Parathyroid adenoma (tissue), 2 donors: ENCODE data around the gene SLC25A14.
"Not testable (repeated sequence)": the region's sequence is repeated elsewhere in the genome, so short reads cannot be mapped to it uniquely, and the experiment has no call there.

ENCODE experiments used
- H2AFZ ChIP-seq: fragments of 300-600 bp; sonication (generic); one replicate; pipeline ENCODE4 v1.7.0; 2017; ENCODE audit warnings: antibody characterized with exemption, mild to moderate bottlenecking
- H3K27ac ChIP-seq: fragments of 300-600 bp; sonication (generic); one replicate; pipeline ENCODE4 v1.7.0; 2017
- H3K27me3 ChIP-seq: fragments of 300-600 bp; sonication (generic); one replicate; pipeline ENCODE4 v1.7.0; 2017; ENCODE audit warnings: low read length; ENCODE audit not compliant: control insufficient read depth, insufficient read depth
- H3K36me3 ChIP-seq: fragments of 300-600 bp; sonication (generic); one replicate; pipeline ENCODE4 v1.7.0; 2017; ENCODE audit warnings: low read length; ENCODE audit not compliant: control insufficient read depth, insufficient read depth
- H3K4me1 ChIP-seq: fragments of 300-600 bp; sonication (generic); one replicate; pipeline ENCODE4 v1.7.0; 2017; ENCODE audit warnings: control low read depth
- H3K4me2 ChIP-seq: fragments of 300-600 bp; sonication (generic); one replicate; pipeline ENCODE4 v1.7.0; 2017; ENCODE audit warnings: low read length
- H3K4me3 ChIP-seq: fragments of 300-600 bp; sonication (generic); one replicate; pipeline ENCODE4 v1.7.0; 2017; ENCODE audit warnings: low read depth, low read length
- H3K79me2 ChIP-seq: fragments of 300-600 bp; sonication (generic); one replicate; pipeline ENCODE4 v1.7.0; 2017; ENCODE audit warnings: control low read depth
- H3K9ac ChIP-seq: fragments of 300-600 bp; sonication (generic); one replicate; pipeline ENCODE4 v1.7.0; 2017; ENCODE audit warnings: mild to moderate bottlenecking
- H3K9me3 ChIP-seq: fragments of 300-600 bp; sonication (generic); one replicate; pipeline ENCODE4 v1.7.0; 2017; ENCODE audit warnings: low read length; ENCODE audit not compliant: control insufficient read depth
- CTCF ChIP-seq: fragments of 300-600 bp; sonication (generic); IDR thresholded peaks from one replicate; pipeline ENCODE4 v1.7.0; 2017; ENCODE audit warnings: antibody characterized with exemption, mild to moderate bottlenecking
- donor health status: primary hyperparathyroidism.

The SLC25A14 gene

GRCh38 chrX:130299279-130300009 lies 40.3 kb upstream of the SLC25A14 start:
- Histone ChIP-seq H3K9me3 (no peaks in the 10 kb centered on the region), H2AFZ (no peak overlapping the region), H3K36me3 (no peaks in the 10 kb centered on the region), H3K79me2 (no peaks in the 10 kb centered on the region), H3K27me3 (no peaks in the 10 kb centered on the region), H3K27ac (no peak overlapping the region), H3K4me3 (no peak overlapping the region), H3K4me1 (no peaks in the 10 kb centered on the region), H3K9ac (no peak overlapping the region), H3K4me2 (no peak overlapping the region)
- TF ChIP-seq CTCF, result no peak

- TF ChIP-seq CTCF, result no peak
- no peaks in the 10 kb centered on the region for H3K4me1 ChIP-seq
- no peak overlapping the region for H3K4me3 ChIP-seq
- H3K79me2 ChIP-seq, result no peaks in the 10 kb centered on the region
- no peak overlapping the region for H2AFZ ChIP-seq
- no peak overlapping the region for H3K27ac ChIP-seq
- H3K36me3 ChIP-seq, result no peaks in the 10 kb centered on the region
- H3K27me3 ChIP-seq, result no peaks in the 10 kb centered on the region
- no peaks in the 10 kb centered on the region for H3K9me3 ChIP-seq
- no peak overlapping the region for H3K9ac ChIP-seq
- H3K4me2 ChIP-seq, result no peak overlapping the region
Observed at GRCh38 chrX:130300010-130300282, 39.8 kb upstream of the SLC25A14 start.

DNA sequence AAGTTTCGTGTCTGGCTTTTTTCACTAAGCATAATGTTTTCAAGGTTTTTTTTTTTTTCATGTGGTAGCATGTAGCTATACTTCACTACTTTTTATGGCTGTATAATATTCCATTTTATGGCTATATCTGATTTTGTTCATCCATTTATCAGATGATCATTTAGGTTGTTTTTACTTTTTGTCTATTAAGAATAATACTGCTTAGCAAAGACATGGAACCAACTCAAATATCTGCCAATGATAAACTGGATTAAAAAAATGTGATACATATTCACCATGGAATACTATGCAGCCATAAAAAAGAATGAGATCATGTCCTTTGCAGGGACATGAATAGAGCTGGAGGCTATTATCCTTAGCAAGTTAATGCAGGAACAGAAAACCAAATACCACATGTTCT lies 38.3 kb upstream of the SLC25A14 start:
- Histone ChIP-seq H3K4me1 (no peaks in the 10 kb centered on the region), H3K9ac (no peak overlapping the region), H3K4me2 (no peak overlapping the region), H3K9me3 (no peaks in the 10 kb centered on the region), H3K36me3 (no peaks in the 10 kb centered on the region), H3K27me3 (no peaks in the 10 kb centered on the region), H3K27ac (no peak overlapping the region), H2AFZ (no peak overlapping the region), H3K79me2 (no peaks in the 10 kb centered on the region), H3K4me3 (no peak overlapping the region)
- no peak for TF ChIP-seq CTCF

GRCh38 chrX:130301977-130302376 lies 37.7 kb upstream of the SLC25A14 start:
- Histone ChIP-seq H3K79me2 (no peaks in the 10 kb centered on the region), H3K4me1 (no peaks in the 10 kb centered on the region), H3K9ac (no peak overlapping the region), H3K4me2 (no peak overlapping the region), H3K27me3 (no peaks in the 10 kb centered on the region), H2AFZ (no peak overlapping the region), H3K4me3 (no peak overlapping the region), H3K9me3 (no peaks in the 10 kb centered on the region), H3K27ac (no peak overlapping the region), H3K36me3 (no peaks in the 10 kb centered on the region)
- no peak for TF ChIP-seq CTCF

DNA sequence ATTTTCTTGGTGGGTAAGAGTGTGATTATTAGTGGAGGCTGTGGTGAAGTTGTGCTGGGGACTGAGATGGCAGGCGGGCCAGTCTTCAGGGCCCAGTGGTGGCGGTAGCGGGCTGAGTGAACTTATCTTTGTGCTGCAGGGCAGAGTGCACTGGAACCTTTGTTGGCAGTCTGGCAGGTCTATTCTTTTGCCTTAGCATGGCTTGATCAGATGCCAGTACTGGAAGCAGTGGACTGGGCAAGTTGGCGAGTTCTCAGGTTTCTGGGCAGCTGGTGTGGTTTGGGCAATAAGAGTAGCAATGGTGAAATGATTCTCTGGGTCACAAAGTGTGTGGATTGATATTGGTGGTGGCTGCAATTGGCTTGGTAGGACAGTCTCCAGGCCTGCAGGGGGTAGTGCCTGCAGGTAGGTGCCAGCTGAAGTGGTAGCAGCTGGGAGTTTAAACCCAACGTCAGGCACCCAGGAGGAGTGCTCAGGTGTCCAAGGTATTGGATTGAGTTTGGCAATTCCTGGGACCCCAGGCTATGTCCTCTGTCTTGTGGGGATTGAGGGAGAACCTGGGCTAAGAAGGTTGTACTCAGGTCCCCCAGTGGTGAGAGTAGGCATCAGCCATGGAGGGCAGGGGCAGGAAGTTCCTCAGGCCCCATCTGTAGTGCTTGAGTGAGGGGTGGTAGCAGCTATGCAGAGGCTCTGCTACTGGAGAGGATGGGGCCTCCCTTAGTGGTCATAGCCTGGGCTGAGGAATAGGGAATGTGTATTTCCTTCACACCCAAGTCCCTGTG lies 34.9 kb upstream of the SLC25A14 start:
- no peaks in the 10 kb centered on the region for H3K79me2 ChIP-seq
- no peak overlapping the region for H3K4me2 ChIP-seq
- H3K4me3 ChIP-seq, result no peak overlapping the region
- H3K9me3 ChIP-seq, result no peaks in the 10 kb centered on the region
- TF ChIP-seq CTCF, result no peak
- H3K27me3 ChIP-seq, result no peaks in the 10 kb centered on the region
- no peak overlapping the region for H2AFZ ChIP-seq
- no peak overlapping the region for H3K27ac ChIP-seq
- no peak overlapping the region for H3K9ac ChIP-seq
- H3K36me3 ChIP-seq, result no peaks in the 10 kb centered on the region
- no peaks in the 10 kb centered on the region for H3K4me1 ChIP-seq

GRCh38 chrX:130319886-130320285 lies 19.8 kb upstream of the SLC25A14 start:
- H3K9ac ChIP-seq, H3K79me2 ChIP-seq, H3K4me1 ChIP-seq, H3K9me3 ChIP-seq, H3K4me2 ChIP-seq, H3K27ac ChIP-seq, H2AFZ ChIP-seq, H3K36me3 ChIP-seq, H3K27me3 ChIP-seq, H3K4me3 ChIP-seq: not testable (repeated sequence)
